ENCODE data around the gene APOLD1.

- TF ChIP-seq CTCF (IDR thresholded peaks at IDR 0.05): no peak
- no peak for TF ChIP-seq POLR2A (IDR thresholded peaks at IDR 0.05)
These were observed 1.3 kb upstream of the APOLD1 start for GRCh38 chr12:12784116-12784515.
